Measurements from ENCODE around the gene STK10. TPM values are rescaled to one million over a fixed set of nuclear protein-coding genes. Genes with fewer than 3 reads are reported as not detected.

The STK10 gene
- total and polyA plus RNA-seq, 2 experiments from 2014 or later: 7.5 to 17.8 TPM

DNA sequence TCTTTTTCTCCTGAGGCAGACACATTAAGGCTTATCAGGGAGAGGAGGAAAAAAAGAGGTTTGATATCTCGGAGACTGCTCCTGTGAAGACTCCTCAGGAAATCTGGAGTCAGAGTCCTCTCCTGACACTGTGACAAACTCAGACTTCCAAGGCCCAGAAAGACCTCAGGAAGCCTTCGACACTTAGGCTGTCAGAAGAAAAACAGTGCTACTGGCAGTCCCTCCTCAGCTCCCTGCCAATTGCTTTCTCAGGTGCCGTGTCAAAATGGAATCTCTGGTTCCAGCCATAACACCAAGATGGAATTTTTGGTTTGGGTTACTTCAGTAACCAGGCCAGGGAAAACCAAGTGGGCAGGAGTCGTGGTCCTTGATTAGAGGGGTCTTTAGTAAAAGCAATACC, 4.1 kb downstream of the STK10 start (continued):
- TF ChIP-seq, protein P1, sequence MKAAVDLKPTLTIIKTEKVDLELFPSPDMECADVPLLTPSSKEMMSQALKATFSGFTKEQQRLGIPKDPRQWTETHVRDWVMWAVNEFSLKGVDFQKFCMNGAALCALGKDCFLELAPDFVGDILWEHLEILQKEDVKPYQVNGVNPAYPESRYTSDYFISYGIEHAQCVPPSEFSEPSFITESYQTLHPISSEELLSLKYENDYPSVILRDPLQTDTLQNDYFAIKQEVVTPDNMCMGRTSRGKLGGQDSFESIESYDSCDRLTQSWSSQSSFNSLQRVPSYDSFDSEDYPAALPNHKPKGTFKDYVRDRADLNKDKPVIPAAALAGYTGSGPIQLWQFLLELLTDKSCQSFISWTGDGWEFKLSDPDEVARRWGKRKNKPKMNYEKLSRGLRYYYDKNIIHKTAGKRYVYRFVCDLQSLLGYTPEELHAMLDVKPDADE (IDR thresholded peaks at IDR 0.05): no peak

DNA sequence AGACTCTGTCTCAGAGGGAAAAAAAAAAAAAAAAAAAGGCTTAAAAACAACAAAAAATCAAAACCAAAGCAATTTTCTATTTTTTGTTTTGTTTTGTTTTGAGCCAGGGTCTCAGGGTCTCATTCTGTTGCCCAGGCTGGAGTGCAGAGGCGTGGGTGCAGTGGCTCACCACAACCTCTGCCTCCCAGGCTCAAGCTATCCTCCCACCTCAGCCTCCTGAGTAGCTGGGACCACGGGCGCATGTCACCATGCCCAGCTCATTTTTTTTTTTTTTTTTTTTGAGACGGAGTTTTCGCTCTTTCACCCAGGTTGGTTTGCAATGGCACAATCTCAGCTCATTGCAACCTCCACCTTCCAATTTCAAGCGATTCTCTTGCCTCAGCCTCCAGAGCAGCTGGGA, 5.7 kb downstream of the STK10 start:
- H3K4me3 ChIP-seq: no peak overlapping the region
- peaks cover 14% of the 10 kb centered on the region for H3F3A ChIP-seq (replicated peaks; ENCODE audit: low read depth)
- H3K4me1 Mint-ChIP-seq: peaks cover 36% of the 10 kb centered on the region
- H3K9me3 Mint-ChIP-seq: no peaks in the 10 kb centered on the region; the same call in 2 of the 3 replicates
- peaks cover 41% of the 10 kb centered on the region for H3K4me1 ChIP-seq (ENCODE audit: insufficient read depth)
- H3K27ac ChIP-seq (ENCODE audit: low read depth): no peak overlapping the region
- H3K27me3 ChIP-seq (ENCODE audit: insufficient read depth): no peaks in the 10 kb centered on the region
- ATAC-seq (no peak), DNase-seq (ENCODE audit: low spot score) (no peak)
- no peak overlapping the region for H2AFZ ChIP-seq
- H3K79me2 ChIP-seq (replicated peaks; ENCODE audit: insufficient read depth): peaks cover 78% of the 10 kb centered on the region
- H3K4me2 ChIP-seq: no peak overlapping the region
- no peaks in the 10 kb centered on the region for H3K9me2 ChIP-seq (ENCODE audit: insufficient read depth)
- H3K27me3 Mint-ChIP-seq (ENCODE audit: insufficient read depth, low read depth, poor library complexity): peaks cover 11% of the 10 kb centered on the region
- H3K4me3 Mint-ChIP-seq: no peak overlapping the region
- peaks cover 8% of the 10 kb centered on the region; the same call in 2 of the 3 replicates for H3K36me3 Mint-ChIP-seq (ENCODE audit: low read depth)
- TF ChIP-seq EZH2 (IDR thresholded peaks at IDR 0.05; ENCODE audit: low read depth, unreplicated experiment): no peak
- H4K20me1 ChIP-seq (replicated peaks; ENCODE audit: insufficient read depth): peaks cover 13% of the 10 kb centered on the region
- H3K27ac Mint-ChIP-seq: no peak overlapping the region
- no peaks in the 10 kb centered on the region for H3K36me3 ChIP-seq (ENCODE audit: insufficient read depth)

DNA sequence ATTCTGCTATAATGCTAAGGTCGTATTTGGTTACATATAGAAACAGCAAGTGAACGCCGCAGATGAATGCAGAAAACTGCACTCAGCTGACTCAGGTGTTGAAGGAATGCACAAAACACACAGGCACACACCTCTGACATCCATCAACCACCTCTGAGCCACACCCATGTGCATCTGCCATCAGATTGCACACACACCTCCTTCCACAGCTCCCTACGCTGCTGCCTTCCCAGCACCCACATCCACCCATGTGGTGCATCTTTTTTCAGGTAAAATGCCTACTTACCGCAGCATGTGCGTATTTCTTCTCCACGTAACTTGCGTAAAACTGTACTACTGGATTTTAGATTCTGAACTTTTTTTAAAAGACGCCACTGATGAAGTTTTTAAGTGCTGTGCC, 7.1 kb downstream of the STK10 start:
- Histone ChIP-seq H3K36me3 (ENCODE audit: insufficient read depth) (no peaks in the 10 kb centered on the region), H3K27me3 (ENCODE audit: insufficient read depth) (no peaks in the 10 kb centered on the region), H3K79me2 (replicated peaks; ENCODE audit: insufficient read depth) (peaks cover 67% of the 10 kb centered on the region), H3K4me3 (no peak overlapping the region), H3K4me1 (ENCODE audit: insufficient read depth) (peaks cover 31% of the 10 kb centered on the region), H2AFZ (no peak overlapping the region), H3F3A (replicated peaks; ENCODE audit: low read depth) (0 out of 2 replicates have a peak, but pooled peaks cover 8% of the 10 kb centered on the region), H3K4me2 (no peak overlapping the region), H4K20me1 (replicated peaks; ENCODE audit: insufficient read depth) (peaks cover 13% of the 10 kb centered on the region), H3K9me2 (ENCODE audit: insufficient read depth) (no peaks in the 10 kb centered on the region), H3K27ac (ENCODE audit: low read depth) (no peak overlapping the region)
- H3K4me3 Mint-ChIP-seq: no peak overlapping the region
- H3K4me1 Mint-ChIP-seq: peaks cover 27% of the 10 kb centered on the region
- H3K27me3 Mint-ChIP-seq (ENCODE audit: insufficient read depth, low read depth, poor library complexity): peaks cover 9% of the 10 kb centered on the region
- ATAC-seq: no peak
- DNase-seq (ENCODE audit: low spot score): no peak
- no peaks in the 10 kb centered on the region; the same call in 2 of the 3 replicates for H3K9me3 Mint-ChIP-seq
- peaks cover 8% of the 10 kb centered on the region; the same call in 2 of the 3 replicates for H3K36me3 Mint-ChIP-seq (ENCODE audit: low read depth)
- H3K27ac Mint-ChIP-seq: no peak overlapping the region
- TF ChIP-seq ZNF331 (CRISPR knock-in tag; IDR thresholded peaks at IDR 0.05; ENCODE audit: low read depth): no peak
- TF ChIP-seq, protein P2, sequence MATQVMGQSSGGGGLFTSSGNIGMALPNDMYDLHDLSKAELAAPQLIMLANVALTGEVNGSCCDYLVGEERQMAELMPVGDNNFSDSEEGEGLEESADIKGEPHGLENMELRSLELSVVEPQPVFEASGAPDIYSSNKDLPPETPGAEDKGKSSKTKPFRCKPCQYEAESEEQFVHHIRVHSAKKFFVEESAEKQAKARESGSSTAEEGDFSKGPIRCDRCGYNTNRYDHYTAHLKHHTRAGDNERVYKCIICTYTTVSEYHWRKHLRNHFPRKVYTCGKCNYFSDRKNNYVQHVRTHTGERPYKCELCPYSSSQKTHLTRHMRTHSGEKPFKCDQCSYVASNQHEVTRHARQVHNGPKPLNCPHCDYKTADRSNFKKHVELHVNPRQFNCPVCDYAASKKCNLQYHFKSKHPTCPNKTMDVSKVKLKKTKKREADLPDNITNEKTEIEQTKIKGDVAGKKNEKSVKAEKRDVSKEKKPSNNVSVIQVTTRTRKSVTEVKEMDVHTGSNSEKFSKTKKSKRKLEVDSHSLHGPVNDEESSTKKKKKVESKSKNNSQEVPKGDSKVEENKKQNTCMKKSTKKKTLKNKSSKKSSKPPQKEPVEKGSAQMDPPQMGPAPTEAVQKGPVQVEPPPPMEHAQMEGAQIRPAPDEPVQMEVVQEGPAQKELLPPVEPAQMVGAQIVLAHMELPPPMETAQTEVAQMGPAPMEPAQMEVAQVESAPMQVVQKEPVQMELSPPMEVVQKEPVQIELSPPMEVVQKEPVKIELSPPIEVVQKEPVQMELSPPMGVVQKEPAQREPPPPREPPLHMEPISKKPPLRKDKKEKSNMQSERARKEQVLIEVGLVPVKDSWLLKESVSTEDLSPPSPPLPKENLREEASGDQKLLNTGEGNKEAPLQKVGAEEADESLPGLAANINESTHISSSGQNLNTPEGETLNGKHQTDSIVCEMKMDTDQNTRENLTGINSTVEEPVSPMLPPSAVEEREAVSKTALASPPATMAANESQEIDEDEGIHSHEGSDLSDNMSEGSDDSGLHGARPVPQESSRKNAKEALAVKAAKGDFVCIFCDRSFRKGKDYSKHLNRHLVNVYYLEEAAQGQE (IDR thresholded peaks at IDR 0.05; ENCODE audit: unreplicated experiment): no peak
- TF ChIP-seq CTCF (conservative IDR thresholded peaks at IDR 0.05; ENCODE audit: low read depth in 2 of 2): no peak
- no peak for TF ChIP-seq ZNF114 (CRISPR knock-in tag; IDR thresholded peaks at IDR 0.05)
- TF ChIP-seq, protein P3, sequence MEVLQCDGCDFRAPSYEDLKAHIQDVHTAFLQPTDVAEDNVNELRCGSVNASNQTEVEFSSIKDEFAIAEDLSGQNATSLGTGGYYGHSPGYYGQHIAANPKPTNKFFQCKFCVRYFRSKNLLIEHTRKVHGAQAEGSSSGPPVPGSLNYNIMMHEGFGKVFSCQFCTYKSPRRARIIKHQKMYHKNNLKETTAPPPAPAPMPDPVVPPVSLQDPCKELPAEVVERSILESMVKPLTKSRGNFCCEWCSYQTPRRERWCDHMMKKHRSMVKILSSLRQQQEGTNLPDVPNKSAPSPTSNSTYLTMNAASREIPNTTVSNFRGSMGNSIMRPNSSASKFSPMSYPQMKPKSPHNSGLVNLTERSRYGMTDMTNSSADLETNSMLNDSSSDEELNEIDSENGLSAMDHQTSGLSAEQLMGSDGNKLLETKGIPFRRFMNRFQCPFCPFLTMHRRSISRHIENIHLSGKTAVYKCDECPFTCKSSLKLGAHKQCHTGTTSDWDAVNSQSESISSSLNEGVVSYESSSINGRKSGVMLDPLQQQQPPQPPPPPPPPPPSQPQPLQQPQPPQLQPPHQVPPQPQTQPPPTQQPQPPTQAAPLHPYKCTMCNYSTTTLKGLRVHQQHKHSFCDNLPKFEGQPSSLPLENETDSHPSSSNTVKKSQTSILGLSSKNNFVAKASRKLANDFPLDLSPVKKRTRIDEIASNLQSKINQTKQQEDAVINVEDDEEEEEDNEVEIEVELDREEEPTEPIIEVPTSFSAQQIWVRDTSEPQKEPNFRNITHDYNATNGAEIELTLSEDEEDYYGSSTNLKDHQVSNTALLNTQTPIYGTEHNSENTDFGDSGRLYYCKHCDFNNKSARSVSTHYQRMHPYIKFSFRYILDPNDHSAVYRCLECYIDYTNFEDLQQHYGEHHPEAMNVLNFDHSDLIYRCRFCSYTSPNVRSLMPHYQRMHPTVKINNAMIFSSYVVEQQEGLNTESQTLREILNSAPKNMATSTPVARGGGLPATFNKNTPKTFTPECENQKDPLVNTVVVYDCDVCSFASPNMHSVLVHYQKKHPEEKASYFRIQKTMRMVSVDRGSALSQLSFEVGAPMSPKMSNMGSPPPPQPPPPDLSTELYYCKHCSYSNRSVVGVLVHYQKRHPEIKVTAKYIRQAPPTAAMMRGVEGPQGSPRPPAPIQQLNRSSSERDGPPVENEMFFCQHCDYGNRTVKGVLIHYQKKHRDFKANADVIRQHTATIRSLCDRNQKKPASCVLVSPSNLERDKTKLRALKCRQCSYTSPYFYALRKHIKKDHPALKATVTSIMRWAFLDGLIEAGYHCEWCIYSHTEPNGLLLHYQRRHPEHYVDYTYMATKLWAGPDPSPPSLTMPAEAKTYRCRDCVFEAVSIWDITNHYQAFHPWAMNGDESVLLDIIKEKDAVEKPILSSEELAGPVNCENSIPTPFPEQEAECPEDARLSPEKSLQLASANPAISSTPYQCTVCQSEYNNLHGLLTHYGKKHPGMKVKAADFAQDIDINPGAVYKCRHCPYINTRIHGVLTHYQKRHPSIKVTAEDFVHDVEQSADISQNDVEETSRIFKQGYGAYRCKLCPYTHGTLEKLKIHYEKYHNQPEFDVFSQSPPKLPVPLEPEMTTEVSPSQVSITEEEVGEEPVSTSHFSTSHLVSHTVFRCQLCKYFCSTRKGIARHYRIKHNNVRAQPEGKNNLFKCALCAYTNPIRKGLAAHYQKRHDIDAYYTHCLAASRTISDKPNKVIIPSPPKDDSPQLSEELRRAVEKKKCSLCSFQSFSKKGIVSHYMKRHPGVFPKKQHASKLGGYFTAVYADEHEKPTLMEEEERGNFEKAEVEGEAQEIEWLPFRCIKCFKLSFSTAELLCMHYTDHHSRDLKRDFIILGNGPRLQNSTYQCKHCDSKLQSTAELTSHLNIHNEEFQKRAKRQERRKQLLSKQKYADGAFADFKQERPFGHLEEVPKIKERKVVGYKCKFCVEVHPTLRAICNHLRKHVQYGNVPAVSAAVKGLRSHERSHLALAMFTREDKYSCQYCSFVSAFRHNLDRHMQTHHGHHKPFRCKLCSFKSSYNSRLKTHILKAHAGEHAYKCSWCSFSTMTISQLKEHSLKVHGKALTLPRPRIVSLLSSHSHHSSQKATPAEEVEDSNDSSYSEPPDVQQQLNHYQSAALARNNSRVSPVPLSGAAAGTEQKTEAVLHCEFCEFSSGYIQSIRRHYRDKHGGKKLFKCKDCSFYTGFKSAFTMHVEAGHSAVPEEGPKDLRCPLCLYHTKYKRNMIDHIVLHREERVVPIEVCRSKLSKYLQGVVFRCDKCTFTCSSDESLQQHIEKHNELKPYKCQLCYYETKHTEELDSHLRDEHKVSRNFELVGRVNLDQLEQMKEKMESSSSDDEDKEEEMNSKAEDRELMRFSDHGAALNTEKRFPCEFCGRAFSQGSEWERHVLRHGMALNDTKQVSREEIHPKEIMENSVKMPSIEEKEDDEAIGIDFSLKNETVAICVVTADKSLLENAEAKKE (CRISPR knock-in tag; IDR thresholded peaks at IDR 0.05): no peak
